MV-4-11 (cell line): Measurements from ENCODE around the gene NCK2.
"Not testable (repeated sequence)": the region's sequence is repeated elsewhere in the genome, so short reads cannot be mapped to it uniquely, and the experiment has no call there.

Experiments used
- DNase-seq: peaks from one replicate; lab custom pipeline; 2025; lab: John Stamatoyannopoulos, UW

Gene NCK2

GRCh38 chr2:105893011-105893995 is 148.6 kb downstream of the NCK2 start:
- DNase-seq, result peak; percentile 53

- no peak for DNase-seq
Measured at GRCh38 chr2:105894327-105894944, 149.7 kb downstream of the NCK2 start.

DNA sequence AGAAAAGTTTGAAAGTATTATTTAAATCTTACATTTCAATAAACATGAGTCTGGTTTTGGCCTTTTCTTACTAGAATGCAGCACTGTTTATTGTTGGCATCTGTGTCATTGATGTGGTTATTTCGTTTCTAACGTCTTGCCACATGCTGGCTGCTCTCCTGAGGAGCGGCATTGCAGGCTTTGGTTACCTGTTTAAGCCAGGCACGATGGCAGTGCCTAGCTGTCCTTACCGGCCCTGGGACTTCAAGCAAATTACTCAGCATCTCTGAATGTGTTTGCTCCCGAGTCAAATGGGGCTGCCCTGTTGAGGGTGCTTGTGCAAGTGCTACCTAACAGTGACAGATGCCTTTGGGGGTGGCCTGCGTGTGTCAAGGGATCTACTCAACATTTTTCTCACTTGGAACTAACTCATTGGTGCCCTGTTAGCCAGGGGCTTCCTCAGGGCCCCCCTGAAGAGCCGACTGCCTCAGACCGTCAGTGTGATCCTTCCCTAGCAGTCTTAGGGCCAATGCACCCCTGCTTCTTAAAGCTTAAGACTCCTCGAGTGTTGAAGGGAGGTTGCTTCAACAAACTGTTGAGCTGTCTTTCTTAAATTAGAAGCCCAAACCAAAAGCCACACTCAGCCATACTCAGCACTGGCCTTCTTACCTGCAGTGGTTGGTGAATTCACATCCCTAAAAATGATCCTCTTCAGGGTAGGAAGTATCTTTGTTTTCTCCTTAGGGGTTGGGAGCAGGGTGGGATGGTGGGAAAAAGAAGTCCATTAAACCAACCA is 151.5 kb downstream of the NCK2 start:
- DNase-seq, result no peak

GRCh38 chr2:105896765-105897163 is 152.1 kb downstream of the NCK2 start:
- DNase-seq, result no peak

GRCh38 chr2:105897694-105898093 is 153.0 kb downstream of the NCK2 start:
- not testable (repeated sequence) for DNase-seq

GRCh38 chr2:105903051-105903674 is 158.5 kb downstream of the NCK2 start:
- no peak for DNase-seq

DNA sequence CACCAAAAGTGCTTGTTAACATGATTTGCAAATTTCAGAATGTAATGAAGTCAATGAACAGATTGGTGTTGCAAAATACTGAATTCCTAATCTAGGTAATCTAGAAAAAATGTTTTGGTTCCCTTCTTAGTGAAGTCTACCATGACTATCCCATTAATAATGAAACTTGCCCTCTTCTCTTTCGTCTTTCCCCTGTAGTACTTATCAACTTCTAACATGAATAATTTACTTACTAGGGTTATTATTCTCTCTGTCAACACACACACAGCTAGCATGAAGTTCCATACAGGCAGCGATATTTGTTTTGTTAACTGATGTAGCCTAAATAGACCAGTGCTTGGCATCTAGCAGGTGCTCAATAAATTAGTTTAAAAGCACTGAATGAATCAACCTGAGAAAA is 160.2 kb downstream of the NCK2 start:
- no peak for DNase-seq

GRCh38 chr2:105906481-105906880 is 161.8 kb downstream of the NCK2 start:
- no peak for DNase-seq

- DNase-seq, result no peak
Measured at GRCh38 chr2:105907184-105907583, 162.5 kb downstream of the NCK2 start.

GRCh38 chr2:105909215-105909614 is 164.5 kb downstream of the NCK2 start:
- peak; percentile 34 for DNase-seq

DNA sequence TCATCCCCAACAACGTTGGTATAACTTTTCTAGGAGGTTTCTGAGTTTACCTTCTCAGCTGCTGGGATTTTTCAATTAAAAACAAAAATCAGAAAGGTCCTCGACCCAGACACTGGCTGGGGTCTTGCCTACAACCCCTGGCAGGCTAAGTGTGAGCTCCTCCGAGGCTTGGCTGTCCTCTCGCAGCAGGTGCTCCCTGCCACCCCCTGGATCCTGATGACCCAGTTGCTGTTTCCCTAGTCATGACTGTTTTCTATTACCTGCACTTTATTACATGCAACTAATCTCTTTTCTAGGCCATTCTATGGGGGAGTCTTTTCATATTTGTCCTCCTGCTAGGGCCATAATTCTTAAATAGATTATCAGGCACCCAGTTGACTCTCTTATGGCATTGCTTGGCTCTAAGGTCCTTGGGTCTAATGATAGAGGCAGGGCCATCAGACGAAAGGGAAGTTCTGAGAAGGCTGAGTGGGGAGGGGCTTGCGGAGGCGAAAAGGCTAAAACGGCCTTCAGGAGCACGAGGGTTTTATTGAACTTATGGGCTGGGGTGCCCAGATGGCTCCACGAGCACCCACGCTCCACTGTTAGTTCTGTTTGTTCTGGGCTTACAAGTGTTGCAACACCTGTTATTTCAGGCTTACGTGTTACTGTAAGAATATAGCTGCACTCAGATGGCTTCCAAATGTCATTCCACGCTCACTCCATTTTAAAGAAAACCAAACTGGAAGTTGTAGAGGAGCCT is 166.0 kb downstream of the NCK2 start:
- DNase-seq, result peak; percentile 4

- no peak for DNase-seq
Measured at GRCh38 chr2:105911425-105911824, 166.7 kb downstream of the NCK2 start.

DNA sequence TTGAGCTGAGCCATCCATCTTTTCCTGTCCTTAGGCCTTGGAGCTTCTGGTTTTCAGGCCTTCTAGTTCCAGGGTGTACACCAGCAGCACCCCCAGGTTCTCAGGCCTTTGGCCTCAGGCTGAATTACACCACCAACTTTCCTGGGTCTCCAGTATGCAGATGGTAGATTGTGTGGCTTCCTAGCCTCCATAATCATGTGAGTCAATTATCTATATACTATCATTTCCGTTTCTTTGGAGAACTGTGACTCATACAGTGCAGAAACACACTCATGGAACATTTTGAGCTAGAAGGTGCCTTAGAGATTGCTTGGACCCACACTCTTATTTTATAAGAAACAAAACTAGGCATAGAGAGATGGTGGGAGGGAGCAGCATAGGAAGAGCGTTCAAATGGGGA is 167.4 kb downstream of the NCK2 start:
- peak; percentile 56 for DNase-seq

GRCh38 chr2:105915005-105915558 is 170.4 kb downstream of the NCK2 start:
- peak; percentile 92 for DNase-seq

DNA sequence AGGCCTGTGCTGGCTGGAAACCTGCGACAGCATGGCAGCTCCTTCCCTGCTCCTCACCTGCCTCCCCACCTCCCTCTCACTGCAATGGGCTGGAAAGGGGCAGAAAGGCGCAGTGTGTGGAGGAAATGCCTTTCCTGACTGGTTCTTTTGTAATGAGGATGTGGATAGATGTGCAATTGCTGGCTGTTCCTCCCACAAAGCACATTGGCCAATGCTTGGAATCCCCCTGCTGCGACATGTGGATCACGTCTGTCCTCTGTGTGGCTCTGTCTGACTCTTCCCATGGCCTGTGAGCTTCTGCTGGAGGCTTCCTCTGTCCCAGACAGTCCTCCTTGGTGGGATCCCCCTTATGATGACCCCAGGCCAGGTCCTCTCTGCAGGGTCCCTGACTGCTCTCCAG is 172.5 kb downstream of the NCK2 start:
- DNase-seq, result peak; percentile 60

- peak; percentile 22 for DNase-seq
Measured at GRCh38 chr2:105917688-105918087, 173.0 kb downstream of the NCK2 start.

GRCh38 chr2:105919191-105919811 is 174.6 kb downstream of the NCK2 start:
- DNase-seq, result no peak

GRCh38 chr2:105919826-105920225 is 175.1 kb downstream of the NCK2 start:
- DNase-seq, result no peak

- DNase-seq, result no peak
Measured at GRCh38 chr2:105924271-105924670, 179.6 kb downstream of the NCK2 start.

DNA sequence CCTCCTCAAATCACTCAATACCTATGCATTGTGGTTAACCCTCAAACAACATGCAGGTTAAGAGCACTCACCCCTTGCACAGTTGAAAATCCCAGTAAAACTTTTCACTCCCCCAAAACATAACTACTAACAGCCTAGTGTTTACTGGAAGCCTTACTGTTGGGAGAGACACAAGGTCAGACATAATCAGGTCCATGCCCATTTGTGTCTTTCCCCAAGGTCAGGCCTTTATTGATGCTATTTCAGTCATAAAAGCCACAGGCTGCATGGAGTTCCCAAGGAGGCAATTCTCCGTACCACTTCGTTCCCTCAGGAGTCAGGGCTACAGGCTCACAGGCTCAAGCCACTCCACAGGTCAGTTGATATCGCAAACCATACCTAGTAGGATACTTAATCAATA is 180.2 kb downstream of the NCK2 start:
- DNase-seq, result no peak

DNA sequence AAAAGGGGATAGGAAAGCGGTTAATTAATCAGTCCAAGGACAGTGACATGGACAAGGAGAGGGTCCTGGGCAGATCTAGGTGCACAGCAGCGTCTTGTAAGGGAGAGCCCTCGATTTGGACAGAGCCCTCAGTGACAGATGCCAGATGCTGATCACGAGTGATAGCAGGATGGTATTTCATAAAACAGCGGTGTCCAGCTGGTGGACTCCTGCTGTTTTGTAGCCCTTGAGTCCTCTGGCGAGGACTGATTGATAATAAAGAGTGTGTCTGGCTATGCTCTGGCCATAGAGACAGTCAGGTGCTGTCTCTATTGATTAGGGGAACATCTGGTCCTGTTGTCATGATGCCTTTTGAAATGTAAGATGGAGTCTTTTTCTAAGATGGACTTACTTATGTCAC is 180.7 kb downstream of the NCK2 start:
- no peak for DNase-seq
